Psoas muscle (tissue), 8 donors: Measurements from ENCODE around the gene DPP8. TPM values are rescaled to one million over a fixed set of nuclear protein-coding genes. Genes with fewer than 3 reads are reported as not detected.
A peak's percentile ranks its signal among the peaks of the same experiment; 100 is the strongest.

ENCODE experiments used
- ATAC-seq, 4 donors: fragments of 200-7000 bp; cut with Tn5 transposase; one replicate each; pipeline ENCODE4 v1.9.1; 2020; ENCODE audit warnings: moderate library complexity in 3 of 4, mild to moderate bottlenecking in 2 of 4
- DNase-seq, 2 donors: peaks; one replicate each; pipeline ENCODE4 v3.0.0-alpha.2; 2020
- H3K27ac ChIP-seq: fragments of 200-600 bp; one replicate; pipeline ENCODE4 v1.8.0; 2022
- H3K27me3 ChIP-seq, 3 donors: fragments of 200-600 bp in 1 of 3; one replicate each; pipeline versions ENCODE4 v1.6.1 to v1.8.0; 2013 to 2022; ENCODE audit warnings: low read length in 2 of 3, mild to moderate bottlenecking in 2 of 3, moderate library complexity in 1 of 3; ENCODE audit not compliant: insufficient read depth in 3 of 3
- H3K36me3 ChIP-seq, 2 donors: fragments of 200-600 bp in 1 of 2; one replicate each; pipeline versions ENCODE4 v1.6.1 to v1.8.0; 2013 to 2022; ENCODE audit warnings: low read depth in 1 of 2, mild to moderate bottlenecking in 1 of 2, moderate library complexity in 1 of 2; ENCODE audit not compliant: insufficient read depth in 1 of 2
- H3K4me1 ChIP-seq: fragments of 200-600 bp; one replicate; pipeline ENCODE4 v1.8.0; 2022
- H3K4me3 ChIP-seq: fragments of 200-600 bp; one replicate; pipeline ENCODE4 v1.8.0; 2022; ENCODE audit warnings: mild to moderate bottlenecking
- H3K9me3 ChIP-seq: fragments of 200-600 bp; one replicate; pipeline ENCODE4 v1.8.0; 2022
- WGBS, 3 donors: extraction: QIAGEN DNeasy Blood & Tissue Kit; methylation state at CpG; one replicate each; pipeline versions ENCODE4 v1.1.6 to v1.1.7; 2013; 5-methylcytosine and 5-hydroxymethylcytosine counted together
- intact Hi-C, 2 donors: fragments of 100-400 bp; cut with DNase I; formaldehyde crosslinking; loops; one replicate each; pipeline versions ENCODE4 v1.11.0 to v1.14.2; 2022
- polyA plus RNA-seq, 3 donors: library from polyadenylated mRNA; stranded (reverse); fragments of 200-250 nt; gene quantifications; one replicate each; pipeline ENCODE4 v1.2.3, GENCODE V29; 2013
- total RNA-seq, 4 donors: library from RNA; stranded (reverse); fragmentation: NEBNext Ultra II Directional in 2 of 4; extraction: Animal tissue kit (Norgen Biotek cat#: 25700) in 2 of 4; gene quantifications; one replicate each; pipeline versions ENCODE4 v1.2.1 to v1.2.4, GENCODE V29; 2021 to 2023
- TF ChIP-seq, protein P1 (sequence below): fragments of 200-600 bp; IDR thresholded peaks from one replicate; pipeline ENCODE4 v1.8.0; 2022; ENCODE audit warnings: antibody characterized with exemption
- donor health status: healthy with polysubstance abuse.
- donor health status: DM: no; HTN: no; CAD: no; lungs with moderate emphysema.
- donor health status: Bipolar disorder and iron deficiency.
- donor health status: healthy.
- donor health status: DM: yes; HTN: yes; CAD: no.
- donor health status: DM: no; HTN: no; CAD: no.
- donor health status: DM: no; HTN: no; CAD: no.
- donor health status: DM: yes; HTN: yes; CAD: no.

DPP8 gene
- total and polyA plus RNA-seq, 7 donors = 9.1 to 39.6 (median 31.5) TPM

DNA sequence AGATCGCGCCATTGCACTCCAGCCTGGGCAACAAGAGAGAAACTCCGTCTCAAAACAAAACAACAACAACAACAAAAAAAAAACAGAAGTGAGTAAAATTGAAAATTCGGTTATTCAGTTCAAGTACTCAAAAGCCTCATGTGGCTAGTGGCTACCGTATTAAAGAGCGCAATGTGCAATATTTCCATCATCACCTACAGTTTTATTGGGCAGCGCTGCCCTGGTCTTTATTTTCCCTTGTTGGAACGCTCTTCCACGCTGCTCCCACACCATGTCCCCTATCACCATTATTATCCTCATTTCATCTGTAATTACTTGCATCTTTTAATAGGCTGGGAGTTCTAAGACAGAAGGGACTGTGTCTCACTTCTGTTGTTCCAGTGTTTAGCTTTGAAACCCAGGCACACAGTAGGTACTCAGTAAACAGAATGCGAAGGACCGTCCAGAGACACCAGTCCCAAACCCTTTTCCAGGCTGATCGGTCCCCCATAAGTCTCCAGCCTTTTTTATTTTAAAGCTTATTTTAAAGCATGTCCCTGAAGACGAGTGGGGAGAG lies 12.4 kb upstream of the DPP8 start:
- TF ChIP-seq, protein P1, sequence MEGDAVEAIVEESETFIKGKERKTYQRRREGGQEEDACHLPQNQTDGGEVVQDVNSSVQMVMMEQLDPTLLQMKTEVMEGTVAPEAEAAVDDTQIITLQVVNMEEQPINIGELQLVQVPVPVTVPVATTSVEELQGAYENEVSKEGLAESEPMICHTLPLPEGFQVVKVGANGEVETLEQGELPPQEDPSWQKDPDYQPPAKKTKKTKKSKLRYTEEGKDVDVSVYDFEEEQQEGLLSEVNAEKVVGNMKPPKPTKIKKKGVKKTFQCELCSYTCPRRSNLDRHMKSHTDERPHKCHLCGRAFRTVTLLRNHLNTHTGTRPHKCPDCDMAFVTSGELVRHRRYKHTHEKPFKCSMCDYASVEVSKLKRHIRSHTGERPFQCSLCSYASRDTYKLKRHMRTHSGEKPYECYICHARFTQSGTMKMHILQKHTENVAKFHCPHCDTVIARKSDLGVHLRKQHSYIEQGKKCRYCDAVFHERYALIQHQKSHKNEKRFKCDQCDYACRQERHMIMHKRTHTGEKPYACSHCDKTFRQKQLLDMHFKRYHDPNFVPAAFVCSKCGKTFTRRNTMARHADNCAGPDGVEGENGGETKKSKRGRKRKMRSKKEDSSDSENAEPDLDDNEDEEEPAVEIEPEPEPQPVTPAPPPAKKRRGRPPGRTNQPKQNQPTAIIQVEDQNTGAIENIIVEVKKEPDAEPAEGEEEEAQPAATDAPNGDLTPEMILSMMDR = no peak
- Histone ChIP-seq H3K36me3 (peaks cover 0 to 2% of the 10 kb centered on the region in 2 donors), H3K27ac (peak overlapping the region; percentile 85), H3K27me3 (no peaks in the 10 kb centered on the region), H3K9me3 (no peaks in the 10 kb centered on the region), H3K4me3 (peak overlapping the region; percentile 81), H3K4me1 (peaks cover 22% of the 10 kb centered on the region)
- intact Hi-C loops = loop anchor here in 1 of 2 donors (5.0 kb wide), 1 partner anchor 128 kb away; no protein-coding TSS in a partner anchor
- WGBS, 3 donors = 32 to 44% (median 36%) methylated on average over 13 of the region's 13 CpGs
- DNase-seq (no peak), ATAC-seq (peak in 3 of 4 donors; percentile 3 to 22 (median 13))

DNA sequence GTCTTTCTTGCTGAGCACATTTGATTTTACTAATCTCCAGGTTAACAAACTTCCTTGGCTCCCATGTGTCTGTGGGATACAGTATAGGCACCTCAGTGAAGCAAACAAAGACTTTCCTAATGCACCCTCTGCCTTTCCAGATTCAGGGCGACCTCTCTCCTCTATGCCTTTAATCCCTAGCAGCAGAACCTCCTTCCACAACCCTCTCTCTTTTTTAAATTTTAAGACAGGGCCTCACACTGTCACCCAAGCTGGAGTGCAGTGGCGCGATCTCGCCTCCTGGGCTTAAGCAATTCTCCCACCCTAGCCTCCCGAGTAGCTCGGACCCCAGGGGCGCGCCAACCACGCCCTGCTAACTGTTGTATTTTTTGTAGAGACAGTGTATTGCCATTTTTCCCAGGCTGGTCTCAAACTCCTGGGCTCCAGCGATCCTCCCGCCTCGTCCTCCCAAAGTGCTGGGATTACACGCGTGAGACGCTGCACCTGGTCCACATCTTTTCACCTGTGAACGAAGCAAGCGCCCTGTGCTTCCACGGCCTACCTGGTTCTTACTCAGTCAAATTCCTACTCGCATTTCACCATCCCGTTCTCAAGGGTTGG lies 11.1 kb upstream of the DPP8 start:
- H3K4me3 ChIP-seq = no peak overlapping the region
- H3K27me3 ChIP-seq = no peaks in the 10 kb centered on the region
- TF ChIP-seq, protein P1 = no peak
- H3K36me3 ChIP-seq = no peaks in the 10 kb centered on the region
- intact Hi-C loops = no loop called here
- H3K4me1 ChIP-seq = peaks cover 22% of the 10 kb centered on the region
- no peak overlapping the region for H3K27ac ChIP-seq
- 92 to 93% (median 92%) methylated on average over 20 of the region's 20 CpGs for WGBS, 3 donors
- ATAC-seq = no peak
- H3K9me3 ChIP-seq = no peaks in the 10 kb centered on the region
- no peak for DNase-seq

DNA sequence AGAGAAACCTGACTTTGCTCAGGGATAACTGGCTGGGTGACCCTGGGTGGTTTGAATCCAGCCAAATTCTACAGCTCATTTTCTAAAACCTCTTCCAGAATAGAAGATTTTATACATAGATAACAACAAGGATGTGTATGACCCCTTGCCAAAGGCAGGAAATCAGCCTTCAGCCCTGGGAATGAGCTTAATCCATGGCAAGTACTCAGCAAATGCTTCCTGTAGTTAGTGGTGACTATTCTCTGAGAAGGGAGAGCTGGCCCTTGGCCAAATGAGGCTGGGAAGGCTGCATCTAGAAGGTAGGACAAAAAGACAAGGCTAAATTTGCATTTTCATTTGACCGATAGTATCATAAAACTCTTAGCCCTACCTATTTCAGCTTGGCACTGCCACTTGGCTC lies 8.1 kb upstream of the DPP8 start:
- DNase-seq (no peak), ATAC-seq (no peak)
- Histone ChIP-seq H3K9me3 (no peaks in the 10 kb centered on the region), H3K4me1 (peaks cover 4% of the 10 kb centered on the region), H3K36me3 (no peaks in the 10 kb centered on the region), H3K27ac (no peak overlapping the region), H3K4me3 (no peak overlapping the region), H3K27me3 (no peaks in the 10 kb centered on the region)
- intact Hi-C loops = no loop called here
- TF ChIP-seq, protein P1 = no peak
- 59 to 89% (median 79%) methylated on average over 1 of the region's 1 CpG for WGBS, 3 donors

DNA sequence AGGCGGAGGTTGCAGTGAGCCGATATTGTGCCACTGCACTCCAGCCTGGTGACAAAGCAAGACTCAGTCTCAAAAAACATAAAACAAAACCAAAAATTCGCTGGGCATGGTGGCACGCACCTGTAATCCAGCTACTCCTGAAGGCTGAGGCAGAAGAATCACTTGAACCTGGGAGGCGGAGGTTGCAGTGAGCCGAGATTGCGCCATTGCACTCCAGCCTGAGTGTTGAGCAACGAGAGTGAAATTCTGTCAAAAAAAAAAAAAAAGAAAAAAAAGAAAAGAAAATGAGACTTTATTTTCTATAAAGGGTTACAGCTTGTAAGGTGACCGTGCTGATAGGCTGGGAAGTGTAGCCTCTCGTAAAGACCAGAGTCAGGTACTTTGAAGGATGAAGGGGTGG lies 6.7 kb upstream of the DPP8 start:
- H3K36me3 ChIP-seq = no peaks in the 10 kb centered on the region
- DNase-seq (no peak), ATAC-seq (no peak)
- 77 to 88% (median 79%) methylated on average over 10 of the region's 10 CpGs for WGBS, 3 donors
- no peaks in the 10 kb centered on the region for H3K4me1 ChIP-seq
- no peaks in the 10 kb centered on the region for H3K9me3 ChIP-seq
- no peak overlapping the region for H3K27ac ChIP-seq
- intact Hi-C loops = no loop called here
- H3K27me3 ChIP-seq = no peaks in the 10 kb centered on the region
- TF ChIP-seq, protein P1 = no peak
- no peak overlapping the region for H3K4me3 ChIP-seq

DNA sequence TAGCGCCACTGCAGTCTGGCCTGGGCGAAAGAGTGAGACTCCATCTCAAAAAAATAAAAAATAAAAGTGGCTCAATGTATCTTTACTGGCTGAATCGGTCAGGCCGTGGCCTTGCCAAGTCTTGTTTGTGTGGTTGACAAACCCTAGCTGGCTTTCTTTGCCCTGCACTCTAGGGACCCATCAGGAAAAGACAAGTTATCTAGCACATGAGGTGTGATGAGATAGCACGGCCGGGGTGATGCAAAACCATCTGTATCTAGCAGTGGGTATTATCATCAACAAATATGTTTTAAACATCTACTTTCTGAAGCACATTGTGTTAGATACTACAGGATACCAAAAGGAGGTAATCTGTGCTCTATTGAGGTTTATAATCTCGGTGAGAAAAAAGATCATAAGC lies 3.9 kb upstream of the DPP8 start:
- intact Hi-C loops = no loop called here
- WGBS, 3 donors = 76 to 82% (median 80%) methylated on average over 7 of the region's 7 CpGs

More for the DNA sequence above, 3.9 kb upstream of the DPP8 start:
- ATAC-seq (no peak), DNase-seq (no peak)
- TF ChIP-seq, protein P1 = no peak
- Histone ChIP-seq H3K4me1 (peaks cover 4% of the 10 kb centered on the region), H3K9me3 (no peaks in the 10 kb centered on the region), H3K27me3 (no peaks in the 10 kb centered on the region), H3K27ac (no peak overlapping the region), H3K4me3 (no peak overlapping the region), H3K36me3 (no peaks in the 10 kb centered on the region)
